WTC11 (cell line): Measurements from ENCODE around the gene CATSPER1. TPM values are rescaled to one million over a fixed set of nuclear protein-coding genes. Genes with fewer than 3 reads are reported as not detected.

Experiments
- ATAC-seq: fragments of 200-7000 bp; cut with Tn5 transposase; 2 replicates; pipeline ENCODE4 v1.10.0; 2021; ENCODE audit warnings: mild to moderate bottlenecking, moderate library complexity
- CTCF ChIA-PET: fragments of 300-600 bp; sonication (Branson Sonifier 250); formaldehyde crosslinking; loops from one replicate; lab custom pipeline; 2021; ENCODE audit warnings: antibody characterized with exemption; lab: Charles Lee
- POLR2A ChIA-PET: fragments of 350-600 bp; sonication (Branson Sonifier 250); formaldehyde crosslinking; loops from one replicate; lab custom pipeline; 2021; ENCODE audit warnings: antibody characterized with exemption; lab: Charles Lee
- DNase-seq: peaks from one replicate; pipeline ENCODE4 v3.0.0; 2021; ENCODE audit warnings: low spot score
- H3K27ac Mint-ChIP-seq: 2 replicates; pipeline ENCODE4 v1.8.0; 2021; ENCODE audit warnings: mixed read lengths
- H3K27me3 Mint-ChIP-seq: 2 replicates; pipeline ENCODE4 v1.8.0; 2021; ENCODE audit warnings: low read depth, mild to moderate bottlenecking, moderate library complexity, mixed read lengths
- H3K36me3 Mint-ChIP-seq: 2 replicates; pipeline ENCODE4 v1.8.0; 2021; ENCODE audit warnings: mixed read lengths
- H3K4me1 Mint-ChIP-seq: 2 replicates; pipeline ENCODE4 v1.8.0; 2022; ENCODE audit warnings: mixed read lengths
- H3K4me3 Mint-ChIP-seq: 2 replicates; pipeline ENCODE4 v1.8.0; 2021; ENCODE audit warnings: mild to moderate bottlenecking, moderate library complexity, mixed read lengths
- H3K9me3 Mint-ChIP-seq: 2 replicates; pipeline ENCODE4 v1.8.0; 2021; ENCODE audit warnings: mixed read lengths
- ELF4 ChIP-seq: sonication (generic); formaldehyde crosslinking; IDR thresholded peaks from 2 replicates; pipeline ENCODE4 v1.8.1; 2022; ENCODE audit warnings: low read depth, mild to moderate bottlenecking, moderate library complexity, missing genetic modification reagents
- ESRRA ChIP-seq: sonication (generic); formaldehyde crosslinking; IDR thresholded peaks from 2 replicates; pipeline ENCODE4 v1.8.1; 2022; ENCODE audit warnings: mild to moderate bottlenecking, missing genetic modification reagents, borderline replicate concordance
- FOXJ3 ChIP-seq: sonication (generic); formaldehyde crosslinking; IDR thresholded peaks from 2 replicates; pipeline ENCODE4 v1.9.0; 2021; ENCODE audit warnings: missing genetic modification reagents, mild to moderate bottlenecking, borderline replicate concordance
- FOXK1 ChIP-seq: sonication (generic); formaldehyde crosslinking; IDR thresholded peaks from 2 replicates; pipeline ENCODE4 v1.8.0; 2022; ENCODE audit warnings: mild to moderate bottlenecking, moderate library complexity, missing genetic modification reagents
- GTF2I ChIP-seq: fragments of 250-450 bp; sonication (Bioruptor Pico); conservative IDR thresholded peaks from 2 replicates; pipeline ENCODE4 v1.4.0; 2021; ENCODE audit warnings: mild to moderate bottlenecking
- KAT7 ChIP-seq: sonication (generic); formaldehyde crosslinking; IDR thresholded peaks from 2 replicates; pipeline ENCODE4 v1.8.1; 2023; ENCODE audit warnings: missing genetic modification reagents, mild to moderate bottlenecking, borderline replicate concordance
- MXD4 ChIP-seq: fragments of 250-450 bp; sonication (Bioruptor Pico); IDR thresholded peaks from 2 replicates; pipeline ENCODE4 v1.8.0; 2021; ENCODE audit warnings: mild to moderate bottlenecking, moderate library complexity, borderline replicate concordance
- NR3C1 ChIP-seq: sonication (generic); formaldehyde crosslinking; conservative IDR thresholded peaks from 2 replicates; pipeline ENCODE4 v1.8.1; 2023; ENCODE audit warnings: low read depth, mild to moderate bottlenecking, missing genetic modification reagents
- PRDM15 ChIP-seq: sonication (generic); formaldehyde crosslinking; IDR thresholded peaks from 2 replicates; pipeline ENCODE4 v1.8.0; 2022; ENCODE audit warnings: missing genetic modification reagents
- RELA ChIP-seq: sonication (generic); formaldehyde crosslinking; IDR thresholded peaks from 2 replicates; pipeline ENCODE4 v1.8.1; 2022; ENCODE audit warnings: missing genetic modification reagents, mild to moderate bottlenecking, borderline replicate concordance
- SMAD4 ChIP-seq: sonication (generic); formaldehyde crosslinking; IDR thresholded peaks from 2 replicates; pipeline ENCODE4 v1.8.0; 2022; ENCODE audit warnings: mild to moderate bottlenecking, missing genetic modification reagents
- SOX15 ChIP-seq: fragments of 250-450 bp; sonication (Bioruptor Pico); IDR thresholded peaks from 2 replicates; pipeline ENCODE4 v1.9.0; 2021; ENCODE audit warnings: mild to moderate bottlenecking
- SP1 ChIP-seq: sonication (generic); formaldehyde crosslinking; conservative IDR thresholded peaks from 2 replicates; pipeline ENCODE4 v1.8.1; 2022; ENCODE audit warnings: missing genetic modification reagents
- TEAD4 ChIP-seq: sonication (generic); formaldehyde crosslinking; IDR thresholded peaks from 2 replicates; pipeline ENCODE4 v1.8.0; 2022; ENCODE audit warnings: mild to moderate bottlenecking, missing genetic modification reagents
- ZMAT4 ChIP-seq: fragments of 250-450 bp; sonication (Bioruptor Pico); IDR thresholded peaks from 2 replicates; pipeline ENCODE4 v1.9.0; 2021; ENCODE audit warnings: mild to moderate bottlenecking
- ZNF121 ChIP-seq: sonication (generic); formaldehyde crosslinking; IDR thresholded peaks from 2 replicates; pipeline ENCODE4 v1.8.0; 2023; ENCODE audit warnings: missing genetic modification reagents
- ZNF232 ChIP-seq: sonication (generic); formaldehyde crosslinking; IDR thresholded peaks from 2 replicates; pipeline ENCODE4 v1.8.0; 2022; ENCODE audit warnings: mild to moderate bottlenecking, missing genetic modification reagents
- ZNF263 ChIP-seq: sonication (generic); formaldehyde crosslinking; IDR thresholded peaks from 2 replicates; pipeline ENCODE4 v1.8.1; 2022; ENCODE audit warnings: low read depth, mild to moderate bottlenecking, moderate library complexity, missing genetic modification reagents
- ZNF317 ChIP-seq: sonication (generic); formaldehyde crosslinking; IDR thresholded peaks from 2 replicates; pipeline ENCODE4 v1.8.1; 2023; ENCODE audit warnings: low read depth, mild to moderate bottlenecking, moderate library complexity, missing genetic modification reagents, borderline replicate concordance
- ZNF396 ChIP-seq: fragments of 250-450 bp; sonication (Bioruptor Pico); IDR thresholded peaks from 2 replicates; pipeline ENCODE4 v1.8.0; 2021; ENCODE audit warnings: mild to moderate bottlenecking, moderate library complexity, borderline replicate concordance
- ZNF425 ChIP-seq: fragments of 250-450 bp; sonication (Bioruptor Pico); conservative IDR thresholded peaks from 2 replicates; pipeline ENCODE4 v1.9.0; 2021; ENCODE audit warnings: mild to moderate bottlenecking
- ZNF512 ChIP-seq: sonication (generic); formaldehyde crosslinking; IDR thresholded peaks from 2 replicates; pipeline ENCODE4 v1.8.1; 2022; ENCODE audit warnings: missing genetic modification reagents, borderline replicate concordance
- total RNA-seq: library from RNA; stranded (reverse); gene quantifications from 3 replicates; pipeline ENCODE4 v1.2.3, GENCODE V29; 2021

The CATSPER1 gene
- total RNA-seq, 1 experiment from 2014 or later, result not detected

GRCh38 chr11:65983589-65983987 lies 42.7 kb downstream of the CATSPER1 start:
- ChIA-PET POLR2A (no interaction called here), CTCF (no interaction called here)

GRCh38 chr11:65982824-65983588 lies 43.3 kb downstream of the CATSPER1 start:
- ChIA-PET CTCF (interaction anchor here (0.9 kb wide), 1 partner anchor 203 kb away, joined by 4 read pairs; no protein-coding TSS in a partner anchor), POLR2A (no interaction called here)
- TF ChIP-seq NR3C1 (CRISPR knock-in tag), result no peak
- TF ChIP-seq ZNF263 (CRISPR knock-in tag), result no peak
- no peak for TF ChIP-seq SOX15 (CRISPR knock-in tag)
- TF ChIP-seq ZNF121, result no peak
- TF ChIP-seq TEAD4 (CRISPR knock-in tag), result no peak
- no peak for TF ChIP-seq FOXK1 (CRISPR knock-in tag)
- no peak for TF ChIP-seq MXD4 (CRISPR knock-in tag)
- TF ChIP-seq KAT7 (CRISPR knock-in tag), result no peak
- no peak for TF ChIP-seq ZNF232 (CRISPR knock-in tag)
- no peak for TF ChIP-seq ZNF425 (CRISPR knock-in tag)
- no peak for TF ChIP-seq RELA (CRISPR knock-in tag)
- no peak for TF ChIP-seq PRDM15 (CRISPR knock-in tag)
- TF ChIP-seq ZNF317, result no peak
- no peak for TF ChIP-seq FOXJ3
- no peak for TF ChIP-seq ZNF512 (CRISPR knock-in tag)
- TF ChIP-seq ELF4 (CRISPR knock-in tag), result no peak
- no peak for TF ChIP-seq ZNF396 (CRISPR knock-in tag)
- no peaks in the 10 kb centered on the region for H3K9me3 Mint-ChIP-seq
- no peak overlapping the region for H3K27ac Mint-ChIP-seq
- H3K4me1 Mint-ChIP-seq, result no peaks in the 10 kb centered on the region
- H3K4me3 Mint-ChIP-seq, result no peak overlapping the region
- DNase-seq (no peak), ATAC-seq (no peak)
- peaks cover 7% of the 10 kb centered on the region; the same call in 1 of the 2 replicates for H3K36me3 Mint-ChIP-seq
- no peaks in the 10 kb centered on the region for H3K27me3 Mint-ChIP-seq

More at GRCh38 chr11:65983589-65983987, 42.7 kb downstream of the CATSPER1 start:
- Mint-ChIP-seq H3K9me3 (no peaks in the 10 kb centered on the region), H3K4me1 (no peaks in the 10 kb centered on the region), H3K4me3 (no peak overlapping the region), H3K36me3 (peaks cover 7% of the 10 kb centered on the region; the same call in 1 of the 2 replicates)
- no peak for ATAC-seq
- DNase-seq, result no peak
- TF ChIP-seq GTF2I (CRISPR knock-in tag) (no peak), SMAD4 (CRISPR knock-in tag) (no peak), ESRRA (CRISPR knock-in tag) (no peak), SP1 (CRISPR knock-in tag) (no peak), ZMAT4 (no peak)
- TF ChIP-seq, all 79 proteins: peak for 0
- H3K27me3 Mint-ChIP-seq, result no peaks in the 10 kb centered on the region
- H3K27ac Mint-ChIP-seq, result no peak overlapping the region
